Stimulated activated naive CD4-positive, alpha-beta T cell (primary cell): ENCODE data around the gene FOXP1.
A peak's percentile ranks its signal among the peaks of the same experiment; 100 is the strongest.

ENCODE experiments used
- DNase-seq, 6 experiments: peaks; one replicate each; lab custom pipeline; 2025; lab: John Stamatoyannopoulos, UW

Gene FOXP1

GRCh38 chr3:71486831-71487230 lies 96.7 kb downstream of the FOXP1 start:
- DNase-seq, result peak in 5 of 6 experiments; percentile 30 to 62 (median 49)

GRCh38 chr3:71485896-71486295 lies 97.6 kb downstream of the FOXP1 start:
- peak in 2 of 6 experiments; percentile 36 to 52 for DNase-seq

GRCh38 chr3:71484452-71484851 lies 99.1 kb downstream of the FOXP1 start:
- no peak for DNase-seq

GRCh38 chr3:71484047-71484446 lies 99.5 kb downstream of the FOXP1 start:
- peak in 2 of 6 experiments; percentile 15 to 23 for DNase-seq

GRCh38 chr3:71482771-71483170 lies 100.8 kb downstream of the FOXP1 start:
- DNase-seq, result peak in 1 of 6 experiments; percentile 5

- peak; percentile 33 to 71 (median 62) for DNase-seq
Measured at GRCh38 chr3:71478568-71478967, 105.0 kb downstream of the FOXP1 start.

- DNase-seq, result no peak
Measured at GRCh38 chr3:71476950-71477349, 106.6 kb downstream of the FOXP1 start.

- no peak for DNase-seq
Measured at GRCh38 chr3:71469138-71469435, 114.4 kb downstream of the FOXP1 start.

- no peak for DNase-seq
Measured at GRCh38 chr3:71468311-71469137, 115.0 kb downstream of the FOXP1 start.

GRCh38 chr3:71466483-71466882 lies 117.0 kb downstream of the FOXP1 start:
- DNase-seq, result no peak

- no peak for DNase-seq
Measured at GRCh38 chr3:71465371-71466036, 118.0 kb downstream of the FOXP1 start.

GRCh38 chr3:71464613-71465012 lies 118.9 kb downstream of the FOXP1 start:
- DNase-seq, result no peak

GRCh38 chr3:71463617-71464016 lies 119.9 kb downstream of the FOXP1 start:
- no peak for DNase-seq

GRCh38 chr3:71462586-71462985 lies 120.9 kb downstream of the FOXP1 start:
- no peak for DNase-seq

- no peak for DNase-seq
Measured at GRCh38 chr3:71461749-71462483, 121.6 kb downstream of the FOXP1 start.

GRCh38 chr3:71461114-71461513 lies 122.4 kb downstream of the FOXP1 start:
- no peak for DNase-seq

- no peak for DNase-seq
Measured at GRCh38 chr3:71458895-71459294, 124.6 kb downstream of the FOXP1 start.

- no peak for DNase-seq
Measured at GRCh38 chr3:71456826-71457225, 126.7 kb downstream of the FOXP1 start.

GRCh38 chr3:71456156-71456555 lies 127.4 kb downstream of the FOXP1 start:
- peak in 2 of 6 experiments; percentile 56 to 57 for DNase-seq

GRCh38 chr3:71454512-71455403 lies 128.8 kb downstream of the FOXP1 start:
- DNase-seq, result peak in 4 of 6 experiments; percentile 24 to 52 (median 46)

- peak in 3 of 6 experiments; percentile 31 to 52 (median 35) for DNase-seq
Measured at GRCh38 chr3:71453822-71454511, 129.6 kb downstream of the FOXP1 start.
